Activated CD4-positive, CD25-positive, alpha-beta regulatory T cell (primary cell): ENCODE results near the gene ACSM4.
"Not testable (repeated sequence)": the region's sequence is repeated elsewhere in the genome, so short reads cannot be mapped to it uniquely, and the experiment has no call there.

Experiments
- DNase-seq, 4 experiments: peaks; one replicate each; lab custom pipeline; 2025; lab: John Stamatoyannopoulos, UW

Gene ACSM4

GRCh38 chr12:7303772-7304171, at the start of gene ACSM4:
Gene ACSM4 (plus strand): TSS chr12:7304072. CDS start chr12:7304332, 260 bp downstream.
- no peak for DNase-seq

GRCh38 chr12:7259060-7259459, 44.8 kb upstream of the ACSM4 start:
- no peak for DNase-seq

GRCh38 chr12:7264538-7264937, 39.3 kb upstream of the ACSM4 start:
- DNase-seq = no peak

GRCh38 chr12:7265251-7265650, 38.6 kb upstream of the ACSM4 start:
- DNase-seq = no peak

GRCh38 chr12:7269273-7269672, 34.6 kb upstream of the ACSM4 start:
- no peak for DNase-seq

GRCh38 chr12:7271893-7272514, 31.9 kb upstream of the ACSM4 start:
- DNase-seq = no peak

GRCh38 chr12:7275482-7275881, 28.4 kb upstream of the ACSM4 start:
- not testable (repeated sequence) for DNase-seq

GRCh38 chr12:7282844-7283243, 21.0 kb upstream of the ACSM4 start:
- no peak for DNase-seq

GRCh38 chr12:7289743-7290142, 14.1 kb upstream of the ACSM4 start:
- no peak for DNase-seq

- DNase-seq = not testable (repeated sequence)
Observed at GRCh38 chr12:7290588-7290987, 13.3 kb upstream of the ACSM4 start.

- DNase-seq = no peak
Observed at GRCh38 chr12:7292300-7292699, 11.6 kb upstream of the ACSM4 start.

GRCh38 chr12:7293670-7294069, 10.2 kb upstream of the ACSM4 start:
- DNase-seq = no peak

- no peak for DNase-seq
Observed at GRCh38 chr12:7295529-7295928, 8.3 kb upstream of the ACSM4 start.

- DNase-seq = no peak
Observed at GRCh38 chr12:7297865-7298264, 6.0 kb upstream of the ACSM4 start.

GRCh38 chr12:7302266-7302986, 1.4 kb upstream of the ACSM4 start:
- no peak for DNase-seq

- no peak for DNase-seq
Observed at GRCh38 chr12:7303230-7303629, 642 bp upstream of the ACSM4 start.

GRCh38 chr12:7304456-7304855, 584 bp downstream of the ACSM4 start:
- DNase-seq = no peak

- DNase-seq = no peak
Observed at GRCh38 chr12:7310070-7310469, 6.2 kb downstream of the ACSM4 start.

GRCh38 chr12:7319930-7320329, 16.1 kb downstream of the ACSM4 start:
- DNase-seq = no peak

GRCh38 chr12:7321624-7322023, 17.8 kb downstream of the ACSM4 start:
- DNase-seq = no peak

- DNase-seq = no peak
Observed at GRCh38 chr12:7322599-7322998, 18.7 kb downstream of the ACSM4 start.

- DNase-seq = no peak
Observed at GRCh38 chr12:7324176-7324575, 20.3 kb downstream of the ACSM4 start.

- no peak for DNase-seq
Observed at GRCh38 chr12:7327918-7328317, 24.0 kb downstream of the ACSM4 start.

- DNase-seq = not testable (repeated sequence)
Observed at GRCh38 chr12:7337790-7338189, 33.9 kb downstream of the ACSM4 start.
